A549 (cell line): ENCODE results near the gene SMIM44. TPM values are rescaled to one million over a fixed set of nuclear protein-coding genes. Genes with fewer than 3 reads are reported as not detected.
"Not testable (repeated sequence)": the region's sequence is repeated elsewhere in the genome, so short reads cannot be mapped to it uniquely, and the experiment has no call there.

ENCODE experiments used
- ATAC-seq, 2 experiments: fragments of 200-7000 bp in 1 of 2; fragments of >200 bp in 1 of 2; cut with Nextera tagmentation in 1 of 2; cut with Tn5 transposase in 1 of 2; 3 replicates each; pipeline versions ENCODE4 v1.8.0 to v1.9.1; 2018 to 2020; ENCODE audit warnings: mild to moderate bottlenecking in 1 of 2, moderate library complexity in 1 of 2
- CTCF ChIA-PET: fragments of 300-600 bp; sonication (Branson Sonifier 250); formaldehyde crosslinking; extraction: SDS; loops from one replicate; lab custom pipeline; 2021; ENCODE audit warnings: antibody characterized with exemption, inconsistent platforms; lab: Yijun Ruan, JAX
- POLR2A ChIA-PET: fragments of 350-600 bp; formaldehyde crosslinking; extraction: SDS; loops from one replicate; lab custom pipeline; 2021; ENCODE audit warnings: antibody characterized with exemption, inconsistent platforms; lab: Yijun Ruan, JAX
- DNase-seq, 2 experiments: peaks; one replicate each; pipeline versions ENCODE4 v3.0.0 to v3.0.0-alpha.2; 2011 to 2016; ENCODE audit warnings: low read depth in 1 of 2, low spot score in 1 of 2
- FAIRE-seq: peaks from 2 replicates; lab custom pipeline; 2011; peaks lifted over from hg19 to GRCh38; lab: Jason Lieb, UNC
- H3K27ac ChIP-seq, 2 experiments: fragments of >200 bp; sonication (Bioruptor Twin); formaldehyde crosslinking; 3 replicates each; pipeline ENCODE4 v1.5.1; 2016 to 2017
- H3K4me1 ChIP-seq: fragments of >200 bp; sonication (Bioruptor Twin); formaldehyde crosslinking; 3 replicates; pipeline ENCODE4 v1.6.1; 2016
- H3K4me2 ChIP-seq: fragments of >200 bp; sonication (Bioruptor Twin); formaldehyde crosslinking; 3 replicates; pipeline ENCODE4 v1.6.1; 2016
- H3K4me3 ChIP-seq: fragments of >200 bp; sonication (Bioruptor Twin); formaldehyde crosslinking; 3 replicates; pipeline ENCODE4 v1.5.1; 2016
- H3K9me3 ChIP-seq: fragments of >200 bp; sonication (Bioruptor Twin); formaldehyde crosslinking; 3 replicates; pipeline ENCODE4 v1.6.1; 2016
- BHLHE40 ChIP-seq: IDR thresholded peaks from 2 replicates; pipeline ENCODE4 v1.6.1; 2012; ENCODE audit warnings: low read depth, low read length, inconsistent platforms
- CBX8 ChIP-seq: fragments of 200-600 bp; sonication (generic); IDR thresholded peaks from 2 replicates; pipeline ENCODE4 v1.6.1; 2016
- FOXS1 ChIP-seq: fragments of 250-450 bp; sonication (Bioruptor Pico); IDR thresholded peaks from 2 replicates; pipeline ENCODE4 v1.5.0; 2020; ENCODE audit warnings: mild to moderate bottlenecking, moderate library complexity
- HEYL ChIP-seq: fragments of 250-450 bp; sonication (Bioruptor Pico); IDR thresholded peaks from 2 replicates; pipeline ENCODE4 v1.8.0; 2021; ENCODE audit warnings: mild to moderate bottlenecking, moderate library complexity
- KDM1A ChIP-seq: fragments of 200-600 bp; sonication (generic); IDR thresholded peaks from 2 replicates; pipeline ENCODE4 v1.6.1; 2016; ENCODE audit warnings: low read depth, mild to moderate bottlenecking
- MAZ ChIP-seq: fragments of 150-350 bp; IDR thresholded peaks from 2 replicates; pipeline ENCODE4 v1.6.1; 2014; ENCODE audit warnings: antibody characterized with exemption, low read depth, low read length, borderline replicate concordance
- NFE2L2 ChIP-seq: fragments of 150-350 bp; conservative IDR thresholded peaks from 2 replicates; pipeline ENCODE4 v1.6.1; 2014; ENCODE audit warnings: low read length
- POLR2A ChIP-seq: IDR thresholded peaks from 2 replicates; pipeline ENCODE4 v1.6.1; 2012; ENCODE audit warnings: mild to moderate bottlenecking, low read length
- SMC3 ChIP-seq: fragments of >200 bp; sonication (Bioruptor Twin); formaldehyde crosslinking; IDR thresholded peaks from 3 replicates; pipeline ENCODE4 v1.6.1; 2018; ENCODE audit warnings: inconsistent platforms
- SREBF2 ChIP-seq: fragments of 450-650 bp; IDR thresholded peaks from 2 replicates; pipeline ENCODE4 v1.6.1; 2014; ENCODE audit warnings: mild to moderate bottlenecking, moderate library complexity
- ZC3H11A ChIP-seq: fragments of 450-650 bp; IDR thresholded peaks from 2 replicates; pipeline ENCODE4 v1.6.1; 2014; ENCODE audit warnings: antibody characterized with exemption, mild to moderate bottlenecking
- ZSCAN20 ChIP-seq: fragments of 250-450 bp; sonication (Bioruptor Pico); IDR thresholded peaks from 2 replicates; pipeline ENCODE4 v1.8.0; 2022; ENCODE audit warnings: mild to moderate bottlenecking, moderate library complexity
- WGBS: methylation state at CpG from one replicate; pipeline ENCODE4 v1.1.6; 2017; ENCODE audit errors: missing lambda C conversion rate; 5-methylcytosine and 5-hydroxymethylcytosine counted together
- polyA plus RNA-seq, 4 experiments: library from polyadenylated mRNA; depleted of rRNA in 3 of 4; stranded (reverse); fragments of >200 nt; fragmentation: RNase III in 1 of 4; extraction: RNeasy Plus Mini Kit Qiagen cat#74134 plus additional on column Dnase treatment in 1 of 4; gene quantifications; 2 replicates in 3 of 4; 3 replicates in 1 of 4; pipeline ENCODE4 v1.2.3, GENCODE V29; 2011 to 2017
- TF ChIP-seq, protein P1 (sequence below): fragments of >200 bp; sonication (Bioruptor Twin); formaldehyde crosslinking; IDR thresholded peaks from 3 replicates; pipeline ENCODE4 v1.5.1; 2016
- TF ChIP-seq, protein P2 (sequence below): IDR thresholded peaks from 2 replicates; pipeline ENCODE4 v1.6.1; 2012

Gene SMIM44
- polyA plus RNA-seq, 2 of the 4 experiments (the other 2 are of a cell fraction) = not detected

DNA sequence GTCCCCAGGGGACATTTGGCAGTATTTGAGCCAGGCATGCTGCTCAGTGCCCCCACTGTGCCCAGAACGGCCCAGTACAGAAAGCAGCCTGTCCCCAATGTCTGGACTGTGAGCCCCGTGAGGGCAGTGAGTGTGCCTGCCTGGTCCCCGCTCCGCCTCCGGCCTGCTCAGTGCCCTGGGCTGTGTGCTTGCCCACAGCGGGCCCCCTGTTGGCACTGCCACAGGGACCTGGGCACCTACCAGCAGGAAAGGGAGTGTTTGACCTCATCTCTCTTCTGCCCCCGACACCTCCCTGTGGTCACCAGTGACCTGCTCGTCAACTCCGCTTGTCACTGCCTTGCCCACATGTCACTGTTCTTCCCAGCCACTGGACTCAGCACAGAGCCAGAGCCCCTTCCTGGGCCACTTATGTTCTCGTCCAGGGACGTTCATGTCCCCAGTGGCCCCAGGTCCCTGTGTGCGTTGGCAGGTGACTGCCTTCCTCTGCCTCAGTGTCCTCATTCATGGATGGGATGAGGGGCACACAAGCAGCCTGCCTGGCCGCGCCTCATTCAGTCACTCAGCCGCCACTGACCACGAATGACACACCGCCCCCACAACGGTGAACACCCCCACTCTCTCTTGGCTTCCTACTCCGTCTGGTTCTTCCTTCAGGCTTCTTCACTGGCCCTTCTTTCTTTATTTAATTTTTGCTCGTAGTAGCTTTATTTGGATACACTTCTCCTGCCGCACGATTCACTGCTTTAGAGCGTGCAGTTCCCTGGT is 25.7 kb upstream of the SMIM44 start:
- Histone ChIP-seq H3K4me1 (peaks cover 28% of the 10 kb centered on the region), H3K4me2 (0 out of 3 replicates have a peak overlapping the region, but pooled peaks have one; percentile 19), H3K9me3 (no peaks in the 10 kb centered on the region)
- ChIA-PET CTCF (no interaction called here), POLR2A (no interaction called here)
- no peak for DNase-seq
- no peak for FAIRE-seq
- no peak for TF ChIP-seq ZSCAN20 (CRISPR knock-in tag)
- TF ChIP-seq KDM1A = no peak
- TF ChIP-seq BHLHE40 = no peak
- TF ChIP-seq FOXS1 (CRISPR knock-in tag) = no peak
- TF ChIP-seq ZC3H11A = no peak
- no peak for TF ChIP-seq MAZ
- TF ChIP-seq CBX8 = no peak
- no peak for TF ChIP-seq POLR2A
- TF ChIP-seq SREBF2 = no peak
- TF ChIP-seq HEYL (CRISPR knock-in tag) = no peak
- no peak for TF ChIP-seq NFE2L2
- TF ChIP-seq, protein P1, sequence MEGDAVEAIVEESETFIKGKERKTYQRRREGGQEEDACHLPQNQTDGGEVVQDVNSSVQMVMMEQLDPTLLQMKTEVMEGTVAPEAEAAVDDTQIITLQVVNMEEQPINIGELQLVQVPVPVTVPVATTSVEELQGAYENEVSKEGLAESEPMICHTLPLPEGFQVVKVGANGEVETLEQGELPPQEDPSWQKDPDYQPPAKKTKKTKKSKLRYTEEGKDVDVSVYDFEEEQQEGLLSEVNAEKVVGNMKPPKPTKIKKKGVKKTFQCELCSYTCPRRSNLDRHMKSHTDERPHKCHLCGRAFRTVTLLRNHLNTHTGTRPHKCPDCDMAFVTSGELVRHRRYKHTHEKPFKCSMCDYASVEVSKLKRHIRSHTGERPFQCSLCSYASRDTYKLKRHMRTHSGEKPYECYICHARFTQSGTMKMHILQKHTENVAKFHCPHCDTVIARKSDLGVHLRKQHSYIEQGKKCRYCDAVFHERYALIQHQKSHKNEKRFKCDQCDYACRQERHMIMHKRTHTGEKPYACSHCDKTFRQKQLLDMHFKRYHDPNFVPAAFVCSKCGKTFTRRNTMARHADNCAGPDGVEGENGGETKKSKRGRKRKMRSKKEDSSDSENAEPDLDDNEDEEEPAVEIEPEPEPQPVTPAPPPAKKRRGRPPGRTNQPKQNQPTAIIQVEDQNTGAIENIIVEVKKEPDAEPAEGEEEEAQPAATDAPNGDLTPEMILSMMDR = no peak
- TF ChIP-seq, protein P2, sequence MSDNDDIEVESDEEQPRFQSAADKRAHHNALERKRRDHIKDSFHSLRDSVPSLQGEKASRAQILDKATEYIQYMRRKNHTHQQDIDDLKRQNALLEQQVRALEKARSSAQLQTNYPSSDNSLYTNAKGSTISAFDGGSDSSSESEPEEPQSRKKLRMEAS = no peak
- no peak for TF ChIP-seq SMC3
- TF ChIP-seq, all 56 proteins: peak for 0
- ATAC-seq = no peak
- Histone ChIP-seq H3K4me3 (no peak overlapping the region), H3K27ac (peak overlapping the region in 1 of 2 experiments; percentile 45; a peak in 1 of 6 replicates)
- 91% methylated on average over 16 of the region's 23 CpGs for WGBS

DNA sequence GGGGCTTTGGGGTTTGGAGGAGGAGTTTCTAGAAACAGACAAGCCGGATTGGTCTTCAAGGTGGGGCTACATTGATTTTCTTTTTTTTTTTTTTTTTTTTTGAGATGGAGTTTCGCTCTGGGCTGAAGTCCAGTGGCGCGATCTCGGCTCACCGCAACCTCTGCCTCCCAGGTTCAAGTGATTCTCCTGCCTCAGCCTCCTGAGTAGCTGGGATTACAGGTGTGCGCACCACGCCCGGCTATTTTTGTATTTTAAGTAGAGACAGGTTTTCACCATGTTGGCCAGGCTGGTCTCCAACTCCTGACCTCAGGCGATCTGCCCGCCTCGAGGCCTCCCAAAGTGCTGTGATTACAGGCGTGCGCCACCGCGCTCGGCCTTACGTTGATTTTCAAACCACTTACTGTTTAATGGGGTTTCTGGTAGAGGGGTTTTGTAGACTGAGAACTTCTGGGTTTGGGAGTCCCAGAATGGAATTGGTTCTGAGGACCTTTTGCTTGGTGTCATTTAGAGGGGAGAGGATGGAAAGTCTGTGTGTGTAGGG is 24.9 kb upstream of the SMIM44 start:
- ATAC-seq, FAIRE-seq, DNase-seq, POLR2A ChIA-PET, H3K4me3 ChIP-seq, H3K27ac ChIP-seq, CTCF ChIA-PET, H3K9me3 ChIP-seq: not testable (repeated sequence)
- H3K4me2 ChIP-seq = peak overlapping the region; percentile 96; the same call in 2 of the 3 replicates
- 95% methylated on average over 18 of the region's 18 CpGs for WGBS
- peaks cover 28% of the 10 kb centered on the region for H3K4me1 ChIP-seq

DNA sequence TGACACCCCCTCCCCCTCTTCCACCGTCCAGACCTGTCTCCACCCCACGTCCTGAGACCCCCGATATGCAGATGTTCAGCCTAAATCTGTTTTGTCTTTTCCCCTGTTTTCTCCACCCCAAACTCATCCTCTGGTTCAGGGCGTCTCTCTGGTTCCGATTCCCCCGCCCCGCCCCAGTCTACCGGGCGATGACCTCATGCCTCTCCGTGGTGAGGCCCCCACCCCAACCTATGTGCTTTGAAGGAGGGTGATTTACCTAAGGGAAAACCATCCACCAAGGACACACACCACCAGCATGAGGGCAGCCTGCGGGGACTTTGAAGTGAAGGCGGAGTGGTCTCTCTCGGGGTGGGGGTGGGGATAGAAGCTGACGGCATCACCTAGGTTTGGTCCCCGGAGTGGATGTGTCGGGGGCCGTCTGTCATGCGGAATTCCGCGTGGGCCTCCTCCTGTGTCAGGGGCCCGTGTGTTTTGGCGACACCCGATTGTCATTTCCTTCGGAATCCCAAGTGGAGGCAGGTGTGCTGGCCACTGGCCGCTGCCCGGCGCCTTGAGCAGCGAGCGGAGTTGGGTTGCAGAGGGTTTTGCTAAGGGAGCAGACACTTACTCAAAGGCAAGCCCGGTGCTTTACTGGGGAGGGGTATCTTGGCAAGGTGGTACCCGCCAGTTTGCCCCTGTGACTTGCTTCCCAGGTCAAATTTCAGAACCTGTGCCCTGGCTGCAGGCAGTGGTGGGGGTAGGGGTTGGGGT is 24.3 kb upstream of the SMIM44 start:
- Histone ChIP-seq H3K4me1 (peaks cover 28% of the 10 kb centered on the region), H3K27ac (peak overlapping the region; percentile 93 to 99), H3K4me3 (peak overlapping the region; percentile 94), H3K9me3 (no peaks in the 10 kb centered on the region), H3K4me2 (peak overlapping the region; percentile 96)
- ChIA-PET POLR2A (no interaction called here), CTCF (interaction anchor here (1.0 kb wide), 1 partner anchor 10 kb away, joined by 3 read pairs; no protein-coding TSS in a partner anchor)
- ATAC-seq = no peak
- no peak for TF ChIP-seq CBX8
- FAIRE-seq = no peak
- no peak for DNase-seq
- 70% methylated on average over 21 of the region's 31 CpGs for WGBS
